Stimulated activated CD8-positive, alpha-beta memory T cell treated with anti-CD3 and anti-CD28 coated beads, Interleukin-15, amount 100 ng/mL, for 48 hours (primary cell): Measurements from ENCODE around the gene CHEK1.

Experiments used
- DNase-seq, 2 donors: peaks; one replicate each; pipeline ENCODE4 v3.0.0-alpha.2; 2020; ENCODE audit warnings: low read depth in 2 of 2

Gene CHEK1

GRCh38 chr11:125626288-125626950, 1.5 kb downstream of the CHEK1 start:
- DNase-seq, result peak in 1 of 2 donors; percentile 4

DNA sequence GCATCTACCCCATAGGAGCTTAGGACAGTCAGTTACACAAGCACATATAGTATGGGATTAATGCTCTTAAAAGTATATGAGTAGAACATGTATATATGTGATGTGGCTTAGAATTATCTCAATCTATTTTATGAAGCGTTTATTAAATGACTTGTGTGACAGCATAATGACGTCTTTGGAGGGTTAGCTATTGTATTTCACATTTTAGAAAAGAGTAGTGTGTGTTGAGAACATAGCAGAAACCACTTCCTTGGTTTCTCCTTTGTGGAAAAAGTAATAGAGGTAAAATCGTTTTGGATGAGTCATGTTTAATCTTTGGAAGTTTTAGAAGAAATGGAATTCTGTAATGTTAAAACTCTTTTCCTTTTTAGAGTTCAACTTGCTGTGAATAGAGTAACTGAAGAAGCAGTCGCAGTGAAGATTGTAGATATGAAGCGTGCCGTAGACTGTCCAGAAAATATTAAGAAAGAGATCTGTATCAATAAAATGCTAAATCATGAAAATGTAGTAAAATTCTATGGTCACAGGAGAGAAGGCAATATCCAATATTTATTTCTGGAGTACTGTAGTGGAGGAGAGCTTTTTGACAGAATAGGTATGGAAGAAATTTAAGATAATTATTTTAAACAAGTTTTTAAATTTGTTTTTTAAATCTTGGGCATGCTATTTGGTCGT, 2.4 kb downstream of the CHEK1 start:
- no peak for DNase-seq

- DNase-seq, result no peak
These were observed 12.9 kb downstream of the CHEK1 start for GRCh38 chr11:125637840-125638239.

- DNase-seq, result no peak
These were observed 13.4 kb downstream of the CHEK1 start for GRCh38 chr11:125638315-125638714.

GRCh38 chr11:125645871-125646270, 20.9 kb downstream of the CHEK1 start:
- DNase-seq, result no peak

- no peak for DNase-seq
These were observed 24.7 kb downstream of the CHEK1 start for GRCh38 chr11:125649465-125650166.

GRCh38 chr11:125662689-125663088, 37.7 kb downstream of the CHEK1 start:
- no peak for DNase-seq

GRCh38 chr11:125663910-125664309, 38.9 kb downstream of the CHEK1 start:
- no peak for DNase-seq

- no peak for DNase-seq
These were observed 42.2 kb downstream of the CHEK1 start for GRCh38 chr11:125667151-125667550.

DNA sequence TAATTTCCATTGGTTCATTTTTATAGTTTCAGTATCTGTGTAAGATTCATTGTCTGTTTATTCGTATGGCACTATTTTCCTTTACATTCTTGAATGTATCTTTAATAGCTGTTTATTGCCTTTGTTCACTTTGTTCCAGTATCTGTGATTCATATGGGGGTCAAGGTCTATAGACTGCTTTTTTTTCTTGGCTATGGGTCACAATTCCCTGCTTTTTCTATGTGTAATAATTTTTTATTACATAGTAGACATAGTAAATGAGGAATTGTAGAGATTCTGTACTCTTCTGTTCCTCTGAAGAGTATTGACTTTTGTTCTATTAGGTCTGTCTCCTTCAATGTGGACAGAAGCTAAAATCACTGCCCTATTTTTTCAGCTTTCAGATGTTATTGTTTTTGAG, 45.2 kb downstream of the CHEK1 start:
- no peak for DNase-seq

- no peak for DNase-seq
These were observed 46.6 kb downstream of the CHEK1 start for GRCh38 chr11:125671561-125671960.

GRCh38 chr11:125674210-125674609, 49.2 kb downstream of the CHEK1 start:
- no peak for DNase-seq

- DNase-seq, result no peak
These were observed 50.2 kb downstream of the CHEK1 start for GRCh38 chr11:125675196-125675595.

- no peak for DNase-seq
These were observed 54.4 kb downstream of the CHEK1 start for GRCh38 chr11:125679397-125679796.

GRCh38 chr11:125679837-125680236, 54.9 kb downstream of the CHEK1 start:
- no peak for DNase-seq

DNA sequence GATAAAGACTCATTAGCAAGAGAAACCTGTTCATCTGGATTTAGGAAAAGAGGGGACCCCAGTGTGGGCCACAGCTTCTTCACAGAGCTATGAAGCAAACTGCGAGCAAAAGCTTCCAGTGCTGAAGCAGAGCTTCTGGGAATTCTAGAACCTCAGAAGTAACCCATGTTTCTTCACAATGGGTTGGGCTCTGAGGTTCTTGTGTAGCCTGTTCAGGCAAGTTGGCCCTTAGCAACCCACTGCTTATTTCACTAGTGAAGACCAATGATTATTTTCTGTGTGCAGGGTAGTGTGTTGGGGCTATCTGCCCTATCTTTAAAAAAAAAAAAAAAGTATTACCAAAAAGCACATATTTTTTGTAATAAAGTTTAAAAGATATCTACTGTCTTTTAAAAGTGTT, 55.8 kb downstream of the CHEK1 start, which contains the start of gene ACRV1:
Gene ACRV1 (minus strand): TSS at position 101 of the 400 bp plus-strand sequence. CDS start 67 bp downstream, at position 34.
- DNase-seq, result no peak

DNA sequence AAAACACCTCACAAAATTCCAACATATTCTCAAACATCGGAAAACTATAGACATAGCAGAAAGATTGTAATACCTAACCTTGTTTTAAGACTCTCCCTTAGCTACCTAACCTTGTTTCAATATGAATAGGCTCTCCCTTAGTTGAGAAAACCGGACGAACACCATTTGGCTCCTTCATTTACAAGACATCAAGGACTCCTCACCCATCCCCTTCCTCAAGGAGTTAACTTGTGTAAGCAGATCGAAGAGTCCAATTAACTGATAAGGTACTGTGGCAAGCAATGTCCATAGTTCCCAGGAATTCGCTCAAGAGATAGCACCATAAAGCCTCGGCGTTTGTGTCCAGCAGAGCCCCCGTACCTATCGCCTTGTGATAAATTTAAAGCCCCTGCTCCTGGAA, 60.3 kb downstream of the CHEK1 start:
- DNase-seq, result no peak

GRCh38 chr11:125688066-125688465, 63.1 kb downstream of the CHEK1 start:
- DNase-seq, result no peak

DNA sequence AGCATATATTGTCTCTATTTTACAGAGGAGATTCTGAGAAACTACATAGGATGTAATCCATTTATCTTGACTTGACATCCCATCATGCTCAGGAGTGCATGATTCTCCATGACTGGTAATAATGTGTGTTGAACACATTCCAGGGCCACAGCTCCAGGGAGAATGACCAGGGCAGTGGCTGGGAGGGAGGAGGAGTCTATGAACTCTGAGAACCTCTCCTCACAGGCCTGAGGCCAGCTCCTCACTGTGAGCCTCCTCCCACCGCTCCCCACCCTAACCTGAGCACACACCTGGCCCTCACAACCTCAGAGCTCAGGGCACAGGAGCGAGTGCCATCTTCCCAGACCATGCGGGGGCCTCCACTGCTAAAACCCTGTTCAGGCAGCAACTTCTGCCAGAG, 63.7 kb downstream of the CHEK1 start:
- no peak for DNase-seq

- DNase-seq, result no peak
These were observed 64.4 kb downstream of the CHEK1 start for GRCh38 chr11:125689274-125689859.

- no peak for DNase-seq
These were observed 65.0 kb downstream of the CHEK1 start for GRCh38 chr11:125690006-125690405.

- DNase-seq, result no peak
These were observed 67.9 kb downstream of the CHEK1 start for GRCh38 chr11:125692887-125693286.
